PFSK-1 (cell line): ENCODE data around the gene ADCK1.

Experiments
- FOXP2 ChIP-seq: optimal IDR thresholded peaks from 2 replicates; pipeline ENCODE3; 2011; ENCODE audit warnings: borderline replicate concordance, control low read depth, inconsistent platforms; ENCODE audit not compliant: insufficient read depth; ENCODE audit errors: extremely low read length, extremely low read depth
- POLR2AphosphoS5 ChIP-seq: IDR thresholded peaks from 2 replicates; pipeline ENCODE4 v1.6.1; 2012; ENCODE audit warnings: low read depth, mild to moderate bottlenecking, control low read depth, low read length, moderate library complexity

DNA sequence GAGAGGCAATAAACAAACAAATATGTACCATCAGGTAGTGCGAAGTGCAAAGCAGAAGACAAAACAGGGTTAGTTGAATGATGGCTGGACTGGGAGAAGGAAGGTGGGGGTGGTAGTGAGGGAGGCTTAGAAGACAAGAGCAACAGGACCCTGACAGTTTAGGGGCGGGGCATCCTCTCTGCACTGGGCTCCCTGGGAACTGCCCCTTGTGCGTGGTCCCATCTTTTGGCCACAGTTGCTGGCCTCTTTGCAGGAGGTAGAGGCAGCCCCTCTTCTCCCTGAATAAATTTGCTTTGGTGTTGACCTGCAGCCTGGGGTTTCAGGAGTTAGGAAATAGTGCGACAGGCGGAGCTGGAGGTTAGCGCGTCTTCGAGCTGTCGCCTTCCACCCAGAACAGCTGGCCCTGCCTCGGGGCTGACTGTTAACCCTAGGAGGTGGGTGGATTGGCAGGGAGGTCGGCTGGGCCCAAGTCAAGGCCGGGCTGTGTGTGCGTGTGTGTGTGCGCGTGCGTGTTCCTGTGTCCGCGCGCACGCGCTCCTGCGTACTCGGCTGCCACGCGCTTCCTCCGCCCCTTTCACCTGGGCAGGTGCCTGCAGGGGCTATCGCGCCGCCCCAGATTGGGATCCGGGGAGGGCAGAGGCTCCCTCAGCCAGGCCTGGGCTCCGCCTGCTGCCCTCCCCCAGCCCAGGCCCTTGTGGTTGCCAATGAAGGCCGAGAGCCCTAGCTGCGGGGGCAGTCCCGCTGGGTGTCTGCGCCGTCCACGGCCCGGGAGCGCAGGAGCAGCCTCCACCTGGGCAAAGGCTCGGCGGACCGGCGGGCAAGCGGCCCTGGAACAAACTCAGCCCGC lies 180.8 kb downstream of the ADCK1 start:
- TF ChIP-seq FOXP2 (no peak), POLR2AphosphoS5 (no peak)
